Effector CD4-positive, alpha-beta T cell (primary cell): ENCODE measurements around the gene ZNF43.
"Not testable (repeated sequence)": the region's sequence is repeated elsewhere in the genome, so short reads cannot be mapped to it uniquely, and the experiment has no call there.

Source experiments
- DNase-seq: peaks from one replicate; pipeline ENCODE4 v3.0.0-alpha.2; 2020

The ZNF43 gene

DNA sequence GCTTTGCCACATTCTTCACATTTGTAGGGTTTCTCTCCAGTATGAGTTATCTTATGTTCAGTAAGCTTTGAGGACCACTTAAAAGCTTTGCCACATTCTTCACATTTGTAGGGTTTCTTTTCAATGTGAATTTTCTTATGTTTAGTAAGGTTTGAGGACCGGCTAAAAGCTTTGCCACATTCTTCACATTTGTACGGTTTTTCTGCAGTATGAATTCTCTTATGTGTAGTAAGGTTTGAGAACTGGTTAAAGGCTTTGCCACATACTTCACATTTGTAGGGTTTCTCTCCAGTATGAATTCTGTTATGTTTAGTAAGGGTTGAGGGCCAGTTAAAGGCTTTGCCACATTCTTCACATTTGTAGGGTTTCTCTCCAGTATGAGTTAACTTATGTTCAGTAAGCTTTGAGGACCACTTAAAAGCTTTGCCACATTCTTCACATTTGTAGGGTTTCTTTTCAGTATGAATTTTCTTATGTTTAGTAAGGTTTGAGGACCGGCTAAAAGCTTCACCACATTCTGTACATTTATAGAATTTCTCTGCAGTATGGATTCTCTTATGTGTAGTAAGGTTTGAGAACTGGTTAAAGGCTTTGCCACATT lies 27.5 kb downstream of the ZNF43 start:
- DNase-seq = not testable (repeated sequence)

DNA sequence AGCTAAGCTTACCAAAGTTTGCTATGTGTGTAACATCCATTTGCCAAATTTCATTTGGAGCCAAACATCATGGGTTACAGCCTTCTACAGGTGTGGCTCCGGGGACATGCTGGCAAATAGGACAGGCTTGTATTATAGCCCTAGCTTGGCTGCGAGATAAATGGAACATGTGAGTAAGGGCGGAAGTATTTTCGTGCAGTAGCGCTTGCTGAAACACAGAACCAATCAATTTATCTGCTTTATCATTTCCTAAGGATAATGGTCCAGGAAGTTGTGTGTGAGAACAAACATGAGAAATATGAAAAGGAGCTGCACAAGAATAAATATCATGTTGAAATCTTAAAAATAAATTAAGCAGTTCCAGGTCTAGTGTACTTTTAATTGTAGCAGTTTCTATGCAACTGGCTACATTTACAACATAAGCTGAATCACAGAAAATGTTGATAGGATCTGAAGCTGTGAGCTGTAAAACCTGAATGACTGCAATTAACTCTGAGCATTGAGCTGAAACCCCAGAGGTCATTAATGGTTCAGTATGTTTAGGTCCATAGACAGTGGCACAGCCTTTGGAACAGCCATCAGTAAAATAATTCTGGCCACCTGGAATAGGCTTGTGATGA lies 46.4 kb downstream of the ZNF43 start:
- no peak for DNase-seq

DNA sequence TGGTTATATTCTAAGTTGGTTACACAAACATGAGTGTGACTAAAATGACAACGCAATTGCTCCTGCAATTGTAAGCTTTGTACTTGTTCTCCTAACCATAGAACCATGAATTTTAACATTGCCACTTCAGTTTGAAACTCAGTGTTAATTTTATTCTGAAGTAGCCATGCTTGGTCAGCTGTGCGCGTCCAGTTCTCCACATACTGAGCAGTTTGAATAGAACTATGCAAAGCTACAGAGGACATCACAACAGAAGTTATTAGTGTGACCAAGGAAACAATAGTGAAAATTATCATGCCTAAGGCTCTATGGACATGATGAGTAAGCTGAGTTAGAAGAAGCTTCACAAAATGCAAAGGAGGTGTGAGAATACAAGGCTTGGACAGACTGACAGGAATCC lies 49.0 kb downstream of the ZNF43 start:
- DNase-seq = no peak

GRCh38 chr19:21775792-21776191 lies 60.2 kb downstream of the ZNF43 start:
- DNase-seq = not testable (repeated sequence)

- DNase-seq = peak; percentile 79
Measured at GRCh38 chr19:21767065-21767800, 68.7 kb downstream of the ZNF43 start, which contains the start of gene ZNF100. Gene ZNF100 (minus strand): TSS chr19:21767579. CDS start chr19:21767429, 150 bp downstream.

DNA sequence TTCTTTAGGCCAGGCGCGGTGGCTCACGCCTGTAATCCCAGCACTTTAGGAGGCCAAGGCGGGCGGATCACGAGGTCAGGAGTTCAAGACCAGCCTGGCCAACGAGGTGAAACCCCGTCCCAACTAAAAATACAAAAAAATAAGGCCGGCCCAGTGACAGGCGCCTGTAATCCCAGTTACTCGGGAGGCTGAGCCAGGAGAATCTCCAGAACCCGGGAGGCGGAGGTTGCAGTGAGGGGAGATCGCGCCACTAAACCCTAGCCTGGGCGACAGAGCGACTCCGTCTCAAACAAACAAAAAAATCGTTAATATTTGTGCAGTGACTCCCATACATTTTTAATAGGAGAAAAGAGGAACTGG lies 69.3 kb downstream of the ZNF43 start:
- not testable (repeated sequence) for DNase-seq

- no peak for DNase-seq
Measured at GRCh38 chr19:21765151-21765550, 70.8 kb downstream of the ZNF43 start.

- DNase-seq = not testable (repeated sequence)
Measured at GRCh38 chr19:21761547-21761946, 74.4 kb downstream of the ZNF43 start.

DNA sequence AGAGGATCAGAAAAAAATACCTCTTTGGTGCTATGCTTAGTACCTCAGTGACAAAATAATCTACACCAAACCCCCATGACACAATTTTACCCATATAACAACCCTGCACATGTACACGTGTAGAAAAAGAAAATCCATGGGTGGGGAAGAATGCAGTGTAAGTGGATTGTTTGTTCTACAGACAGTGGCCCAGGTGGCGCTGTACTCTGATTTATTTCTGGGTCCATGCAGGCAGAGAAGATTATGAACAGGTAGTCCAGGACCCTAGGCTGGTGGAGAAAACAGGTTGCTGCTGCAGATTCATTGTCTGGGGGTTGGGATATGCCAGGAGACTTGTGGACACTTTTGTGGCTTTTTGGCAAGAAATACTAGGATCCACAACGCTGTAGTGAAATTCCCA lies 77.7 kb downstream of the ZNF43 start:
- DNase-seq = no peak

- not testable (repeated sequence) for DNase-seq
Measured at GRCh38 chr19:21755555-21755954, 80.4 kb downstream of the ZNF43 start.
